Naive thymus-derived CD4-positive, alpha-beta T cell (primary cell): ENCODE data around the gene TCF7L1. TPM values are rescaled to one million over a fixed set of nuclear protein-coding genes. Genes with fewer than 3 reads are reported as not detected.

Source experiments
- ATAC-seq: fragments of 150-1000 bp; cut with Tn5 transposase; 2 replicates; pipeline ENCODE4 v1.10.0; 2021; ENCODE audit warnings: mild to moderate bottlenecking, moderate library complexity
- CTCF ChIA-PET: fragments of 350-600 bp; sonication (Branson Sonifier 250); formaldehyde crosslinking; loops from one replicate; lab custom pipeline; 2021; ENCODE audit warnings: antibody characterized with exemption; lab: Charles Lee
- POLR2A ChIA-PET: fragments of 350-600 bp; sonication (Branson Sonifier 250); formaldehyde crosslinking; loops from one replicate; lab custom pipeline; 2021; ENCODE audit warnings: antibody characterized with exemption, inconsistent platforms; lab: Charles Lee
- DNase-seq, 9 donors: peaks; one replicate each; pipeline versions ENCODE4 v3.0.0 to v3.0.0-alpha.2; 2020 to 2022; ENCODE audit warnings: mixed read lengths in 1 of 9
- H3K27ac ChIP-seq: one replicate; pipeline ENCODE4 v1.7.0; 2013; ENCODE audit warnings: mild to moderate bottlenecking, low read depth, low read length, moderate library complexity
- H3K27me3 ChIP-seq, 2 donors: one replicate each; pipeline ENCODE4 v1.7.0; 2013; ENCODE audit warnings: low read length in 2 of 2, mild to moderate bottlenecking in 2 of 2, moderate library complexity in 2 of 2; ENCODE audit not compliant: control insufficient read depth in 2 of 2, insufficient read depth in 2 of 2
- H3K36me3 ChIP-seq, 3 experiments: 1 replicate in 2 of 3; 2 replicates in 1 of 3; pipeline ENCODE4 v1.7.0; 2013; ENCODE audit warnings: low read length in 3 of 3, mild to moderate bottlenecking in 3 of 3, moderate library complexity in 1 of 3; ENCODE audit not compliant: insufficient read depth in 3 of 3, control insufficient read depth in 2 of 3
- H3K4me1 ChIP-seq, 2 donors: one replicate each; pipeline ENCODE4 v1.7.0; 2013; ENCODE audit warnings: low read length in 2 of 2, mild to moderate bottlenecking in 2 of 2, moderate library complexity in 1 of 2; ENCODE audit not compliant: control insufficient read depth in 2 of 2, insufficient read depth in 2 of 2
- H3K4me3 ChIP-seq: 2 replicates; pipeline ENCODE4 v1.7.0; 2013; ENCODE audit warnings: mild to moderate bottlenecking, low read length
- H3K9me3 ChIP-seq, 3 experiments: 1 replicate in 2 of 3; 2 replicates in 1 of 3; pipeline ENCODE4 v1.7.0; 2013; ENCODE audit warnings: low read length in 3 of 3; ENCODE audit not compliant: control insufficient read depth in 2 of 3
- H3K27ac Mint-ChIP-seq, 9 donors: one replicate each; pipeline ENCODE4 v1.8.0; 2020 to 2022; ENCODE audit warnings: mixed read lengths in 9 of 9, mild to moderate bottlenecking in 8 of 9, moderate library complexity in 5 of 9, inconsistent platforms in 2 of 9
- H3K27me3 Mint-ChIP-seq, 5 donors: one replicate each; pipeline ENCODE4 v1.8.0; 2021 to 2022; ENCODE audit warnings: mixed read lengths in 5 of 5, mild to moderate bottlenecking in 1 of 5
- H3K36me3 Mint-ChIP-seq, 5 donors: one replicate each; pipeline ENCODE4 v1.8.0; 2020 to 2022; ENCODE audit warnings: mixed read lengths in 5 of 5, mild to moderate bottlenecking in 3 of 5, inconsistent platforms in 1 of 5
- H3K4me1 Mint-ChIP-seq, 7 donors: one replicate each; pipeline ENCODE4 v1.8.0; 2020 to 2022; ENCODE audit warnings: mixed read lengths in 7 of 7, mild to moderate bottlenecking in 3 of 7, inconsistent platforms in 1 of 7
- H3K4me3 Mint-ChIP-seq, 10 donors: one replicate each; pipeline ENCODE4 v1.8.0; 2020 to 2022; ENCODE audit warnings: mild to moderate bottlenecking in 10 of 10, mixed read lengths in 10 of 10, moderate library complexity in 6 of 10, inconsistent platforms in 2 of 10
- H3K9me3 Mint-ChIP-seq, 11 donors: one replicate each; pipeline ENCODE4 v1.8.0; 2020 to 2022; ENCODE audit warnings: mixed read lengths in 11 of 11, mild to moderate bottlenecking in 4 of 11, inconsistent platforms in 1 of 11, moderate library complexity in 1 of 11
- intact Hi-C, 2 donors: fragments of 100-400 bp; cut with micrococcal nuclease; formaldehyde crosslinking; loops; one replicate each; pipeline ENCODE4 v1.15.1; 2023
- polyA plus RNA-seq, 2 donors: library from polyadenylated mRNA; unstranded; fragments of 300-500 nt; fragmentation: Illumina TruSeq; gene quantifications; one replicate each; pipeline ENCODE4 v1.2.3, GENCODE V29; 2021
- total RNA-seq, 6 experiments: library from RNA in 5 of 6; stranded (reverse) in 5 of 6; gene quantifications; 1 replicate in 5 of 6; 2 replicates in 1 of 6; pipeline ENCODE4 v1.2.3 and lab custom pipeline; 2021 to 2026

Gene TCF7L1
- total and polyA plus RNA-seq, 7 experiments from 2014 or later, result 0.08 to 0.16 TPM; not detected in 5

GRCh38 chr2:85307527-85307897, 174.3 kb downstream of the TCF7L1 start:
- peaks cover 11 to 31% of the 10 kb centered on the region in 2 donors for H3K4me1 ChIP-seq
- peaks cover 0 to 2% (median 0%) of the 10 kb centered on the region in 11 donors for H3K9me3 Mint-ChIP-seq
- peak overlapping the region; percentile 50 for H3K4me3 ChIP-seq
- peak overlapping the region; percentile 60 for H3K27ac ChIP-seq
- CTCF ChIA-PET, result interaction anchor here (0.6 kb wide), 1 partner anchor 44 kb away, joined by 3 read pairs; no protein-coding TSS in a partner anchor
- no peaks in the 10 kb centered on the region for H3K27me3 ChIP-seq
- peaks cover 28 to 51% (median 48%) of the 10 kb centered on the region in 7 donors for H3K4me1 Mint-ChIP-seq
- peak overlapping the region; percentile 35 to 93 (median 80) for H3K4me3 Mint-ChIP-seq
- POLR2A ChIA-PET, result interaction anchor here (0.6 to 9.5 kb wide), 7 partner anchors 8 to 367 kb away, joined by 3 to 220 read pairs (median 3); partner anchors contain the start of genes ELMOD3, RETSAT and TGOLN2
- intact Hi-C loops, result loop anchor here in 1 of 2 donors (5.0 kb wide), 1 partner anchor 245 kb away; no protein-coding TSS in a partner anchor
- H3K36me3 ChIP-seq, result no peaks in the 10 kb centered on the region
- ATAC-seq (peak; percentile 1), DNase-seq (no peak)
- peak overlapping the region in 8 of 9 donors; percentile 78 to 97 (median 94) for H3K27ac Mint-ChIP-seq
- peaks cover 0 to 11% (median 0%) of the 10 kb centered on the region in 5 donors for H3K27me3 Mint-ChIP-seq
- peaks cover 0 to 11% (median 0%) of the 10 kb centered on the region in 5 donors for H3K36me3 Mint-ChIP-seq
- H3K9me3 ChIP-seq, result no peaks in the 10 kb centered on the region

GRCh38 chr2:85308201-85308600, 175.0 kb downstream of the TCF7L1 start:
- DNase-seq (no peak), ATAC-seq (no peak)
- Mint-ChIP-seq H3K4me3 (peak overlapping the region in 9 of 10 donors; percentile 23 to 93 (median 86)), H3K27me3 (peaks cover 0 to 9% (median 0%) of the 10 kb centered on the region in 5 donors), H3K4me1 (peaks cover 28 to 51% (median 48%) of the 10 kb centered on the region in 7 donors), H3K9me3 (peaks cover 0 to 2% (median 0%) of the 10 kb centered on the region in 11 donors), H3K27ac (peak overlapping the region in 8 of 9 donors; percentile 41 to 97 (median 94)), H3K36me3 (peaks cover 0 to 11% (median 0%) of the 10 kb centered on the region in 5 donors)
- Histone ChIP-seq H3K9me3 (no peaks in the 10 kb centered on the region), H3K36me3 (no peaks in the 10 kb centered on the region), H3K27ac (peak overlapping the region; percentile 60), H3K4me3 (no peak overlapping the region), H3K27me3 (no peaks in the 10 kb centered on the region), H3K4me1 (peaks cover 11 to 31% of the 10 kb centered on the region in 2 donors)
- ChIA-PET CTCF (no interaction called here), POLR2A (interaction anchor here (0.6 to 9.5 kb wide), 3 partner anchors 14 to 368 kb away, joined by 3 to 220 read pairs (median 7); partner anchors contain the start of genes MAT2A and TGOLN2)
- intact Hi-C loops, result loop anchor here in 1 of 2 donors (5.0 kb wide), 1 partner anchor 244 kb away; no protein-coding TSS in a partner anchor

- H3K9me3 Mint-ChIP-seq, result peaks cover 0 to 2% (median 0%) of the 10 kb centered on the region in 11 donors
- H3K27ac Mint-ChIP-seq, result peak overlapping the region; percentile 43 to 98 (median 95)
- H3K9me3 ChIP-seq, result no peaks in the 10 kb centered on the region
- POLR2A ChIA-PET, result interaction anchor here (0.6 to 9.5 kb wide), 7 partner anchors 8 to 1253 kb away, joined by 3 to 220 read pairs (median 7); partner anchors contain the start of genes ELMOD3, MAT2A, RETSAT and TGOLN2
- CTCF ChIA-PET, result interaction anchor here (1.4 to 2.1 kb wide), 5 partner anchors 8 to 18 kb away, joined by 4 to 9 read pairs (median 7); no protein-coding TSS in a partner anchor
- H3K36me3 ChIP-seq, result peaks cover 0 to 5% (median 0%) of the 10 kb centered on the region in 3 experiments
- H3K4me1 ChIP-seq, result peaks cover 11 to 31% of the 10 kb centered on the region in 2 donors
- H3K27ac ChIP-seq, result peak overlapping the region; percentile 67
- peaks cover 0 to 8% (median 0%) of the 10 kb centered on the region in 5 donors for H3K27me3 Mint-ChIP-seq
- DNase-seq, result peak in 2 of 9 donors; percentile 16 to 18
- H3K27me3 ChIP-seq, result no peaks in the 10 kb centered on the region
- H3K4me3 ChIP-seq, result peak overlapping the region; percentile 57
- peaks cover 26 to 56% (median 48%) of the 10 kb centered on the region in 7 donors for H3K4me1 Mint-ChIP-seq
- peaks cover 0 to 17% (median 0%) of the 10 kb centered on the region in 5 donors for H3K36me3 Mint-ChIP-seq
- H3K4me3 Mint-ChIP-seq, result peak overlapping the region; percentile 23 to 93 (median 86)
- ATAC-seq, result peak; percentile 8
- intact Hi-C loops, result loop anchor here (1.0 to 5.0 kb wide), 2 partner anchors 45 to 243 kb away; partner anchors contain the start of genes ELMOD3 (in 1 of the 2) and RETSAT (in 1 of the 2)
Measured at GRCh38 chr2:85308896-85309555, 175.8 kb downstream of the TCF7L1 start.

- Histone ChIP-seq H3K9me3 (no peaks in the 10 kb centered on the region), H3K27ac (peak overlapping the region; percentile 67), H3K27me3 (no peaks in the 10 kb centered on the region), H3K4me1 (peaks cover 11 to 31% of the 10 kb centered on the region in 2 donors), H3K36me3 (peaks cover 0 to 13% (median 0%) of the 10 kb centered on the region in 3 experiments), H3K4me3 (peak overlapping the region; percentile 57)
- peak in 6 of 9 donors; percentile 36 to 50 (median 42) for DNase-seq
- Mint-ChIP-seq H3K36me3 (peaks cover 0 to 21% (median 0%) of the 10 kb centered on the region in 5 donors), H3K9me3 (peaks cover 0 to 2% (median 0%) of the 10 kb centered on the region in 11 donors), H3K27me3 (peaks cover 0 to 3% (median 0%) of the 10 kb centered on the region in 5 donors), H3K27ac (peak overlapping the region; percentile 58 to 98 (median 95)), H3K4me3 (peak overlapping the region; percentile 80 to 93 (median 86)), H3K4me1 (peaks cover 21 to 60% (median 48%) of the 10 kb centered on the region in 7 donors)
- ChIA-PET CTCF (interaction anchor here (1.4 to 2.1 kb wide), 5 partner anchors 9 to 17 kb away, joined by 4 to 9 read pairs (median 7); no protein-coding TSS in a partner anchor), POLR2A (interaction anchor here (0.6 to 9.5 kb wide), 7 partner anchors 9 to 1252 kb away, joined by 3 to 220 read pairs (median 7); partner anchors contain the start of genes ELMOD3, MAT2A, RETSAT and TGOLN2)
- intact Hi-C loops, result loop anchor here (1.0 to 5.0 kb wide), 4 partner anchors 10 to 242 kb away; partner anchors contain the start of genes ELMOD3 (in 1 of the 2), RETSAT (in 1 of the 2) and TGOLN2 (in 1 of the 2)
- ATAC-seq, result peak; percentile 54
Measured at GRCh38 chr2:85309699-85310321, 176.6 kb downstream of the TCF7L1 start.

GRCh38 chr2:85310330-85310729, 177.1 kb downstream of the TCF7L1 start:
- Mint-ChIP-seq H3K9me3 (peaks cover 0 to 2% (median 0%) of the 10 kb centered on the region in 11 donors), H3K36me3 (peaks cover 0 to 21% (median 0%) of the 10 kb centered on the region in 5 donors), H3K27ac (peak overlapping the region; percentile 58 to 98 (median 95)), H3K4me1 (peaks cover 21 to 59% (median 46%) of the 10 kb centered on the region in 7 donors), H3K27me3 (peaks cover 0 to 1% (median 0%) of the 10 kb centered on the region in 5 donors), H3K4me3 (peak overlapping the region; percentile 80 to 93 (median 86))
- H3K4me3 ChIP-seq, result no peak overlapping the region
- DNase-seq (no peak), ATAC-seq (no peak)
- intact Hi-C loops, result loop anchor here in 1 of 2 donors (1.0 kb wide), 2 partner anchors 10 to 17 kb away; partner anchors contain the start of gene TGOLN2
- peaks cover 0 to 18% (median 0%) of the 10 kb centered on the region in 3 experiments for H3K36me3 ChIP-seq
- CTCF ChIA-PET, result interaction anchor here (1.4 to 2.1 kb wide), 5 partner anchors 8 to 16 kb away, joined by 4 to 9 read pairs (median 7); no protein-coding TSS in a partner anchor
- peak overlapping the region; percentile 67 for H3K27ac ChIP-seq
- POLR2A ChIA-PET, result interaction anchor here (1.6 to 9.5 kb wide), 3 partner anchors 10 to 229 kb away, joined by 7 to 220 read pairs (median 8); partner anchors contain the start of genes MAT2A and TGOLN2
- H3K9me3 ChIP-seq, result no peaks in the 10 kb centered on the region
- H3K4me1 ChIP-seq, result peaks cover 11 to 31% of the 10 kb centered on the region in 2 donors
- no peaks in the 10 kb centered on the region for H3K27me3 ChIP-seq
